ENCODE results near the gene ITPK1.

- TF ChIP-seq, protein P1, sequence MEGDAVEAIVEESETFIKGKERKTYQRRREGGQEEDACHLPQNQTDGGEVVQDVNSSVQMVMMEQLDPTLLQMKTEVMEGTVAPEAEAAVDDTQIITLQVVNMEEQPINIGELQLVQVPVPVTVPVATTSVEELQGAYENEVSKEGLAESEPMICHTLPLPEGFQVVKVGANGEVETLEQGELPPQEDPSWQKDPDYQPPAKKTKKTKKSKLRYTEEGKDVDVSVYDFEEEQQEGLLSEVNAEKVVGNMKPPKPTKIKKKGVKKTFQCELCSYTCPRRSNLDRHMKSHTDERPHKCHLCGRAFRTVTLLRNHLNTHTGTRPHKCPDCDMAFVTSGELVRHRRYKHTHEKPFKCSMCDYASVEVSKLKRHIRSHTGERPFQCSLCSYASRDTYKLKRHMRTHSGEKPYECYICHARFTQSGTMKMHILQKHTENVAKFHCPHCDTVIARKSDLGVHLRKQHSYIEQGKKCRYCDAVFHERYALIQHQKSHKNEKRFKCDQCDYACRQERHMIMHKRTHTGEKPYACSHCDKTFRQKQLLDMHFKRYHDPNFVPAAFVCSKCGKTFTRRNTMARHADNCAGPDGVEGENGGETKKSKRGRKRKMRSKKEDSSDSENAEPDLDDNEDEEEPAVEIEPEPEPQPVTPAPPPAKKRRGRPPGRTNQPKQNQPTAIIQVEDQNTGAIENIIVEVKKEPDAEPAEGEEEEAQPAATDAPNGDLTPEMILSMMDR (IDR thresholded peaks at IDR 0.05), result no peak
- TF ChIP-seq POLR2A (IDR thresholded peaks at IDR 0.05), result no peak
Observed at GRCh38 chr14:93019367-93019843, 96.3 kb downstream of the ITPK1 start.

All from thyroid gland (tissue), 4 donors.